ENCODE results near the gene LPCAT3.

Gene LPCAT3

DNA sequence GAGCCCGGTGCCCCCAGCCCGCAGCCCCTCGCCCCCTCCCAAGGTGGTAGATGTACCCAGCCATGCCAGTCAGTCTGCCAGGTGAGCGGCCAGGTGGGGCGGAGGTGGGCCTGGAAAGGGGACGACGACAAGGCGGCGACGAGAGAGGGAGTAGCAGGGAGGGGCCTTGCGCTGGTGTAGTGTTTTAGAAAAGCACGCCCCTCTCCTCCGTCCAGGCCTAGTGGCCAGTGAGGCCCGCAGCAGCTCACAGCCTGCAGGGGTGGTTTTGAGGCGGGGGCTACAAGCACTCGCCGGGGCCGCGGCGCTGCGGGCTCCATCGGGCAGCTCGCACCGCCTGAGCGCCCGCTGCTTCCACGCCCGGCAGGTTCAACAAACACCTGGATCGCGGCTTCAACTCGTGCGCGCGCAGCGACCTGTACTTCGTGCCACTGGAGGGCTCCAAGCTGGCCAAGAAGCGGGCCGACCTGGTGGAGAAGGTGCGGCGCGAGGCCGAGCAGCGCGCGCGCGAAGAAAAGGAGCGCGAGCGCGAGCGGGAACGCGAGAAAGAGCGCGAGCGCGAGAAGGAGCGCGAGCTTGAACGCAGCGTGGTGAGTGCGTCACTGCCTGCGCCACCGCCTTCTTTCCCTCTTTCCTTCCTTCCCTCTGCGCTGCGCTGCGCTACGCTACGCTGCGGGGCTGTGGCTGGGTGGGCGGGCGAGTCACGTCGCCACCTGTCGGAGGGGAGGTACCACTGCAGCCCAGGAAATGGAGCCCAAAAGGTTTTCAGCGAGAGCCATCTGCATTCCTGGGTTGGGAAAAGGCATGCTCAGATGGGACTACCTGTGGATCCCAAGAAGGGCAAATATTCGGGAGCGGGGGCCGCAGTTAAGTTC, 80.6 kb downstream of the LPCAT3 start:
- DNase-seq (ENCODE audit: low read depth in 2 of 2) = peak; percentile 87 to 90

- no peak for DNase-seq (ENCODE audit: low read depth in 2 of 2)
Measured at GRCh38 chr12:6936636-6937480, 81.4 kb downstream of the LPCAT3 start.

GRCh38 chr12:6936194-6936635, 82.1 kb downstream of the LPCAT3 start:
- no peak for DNase-seq (ENCODE audit: low read depth in 2 of 2)

GRCh38 chr12:6935371-6936193, 82.7 kb downstream of the LPCAT3 start:
- DNase-seq (ENCODE audit: low read depth in 2 of 2) = no peak

DNA sequence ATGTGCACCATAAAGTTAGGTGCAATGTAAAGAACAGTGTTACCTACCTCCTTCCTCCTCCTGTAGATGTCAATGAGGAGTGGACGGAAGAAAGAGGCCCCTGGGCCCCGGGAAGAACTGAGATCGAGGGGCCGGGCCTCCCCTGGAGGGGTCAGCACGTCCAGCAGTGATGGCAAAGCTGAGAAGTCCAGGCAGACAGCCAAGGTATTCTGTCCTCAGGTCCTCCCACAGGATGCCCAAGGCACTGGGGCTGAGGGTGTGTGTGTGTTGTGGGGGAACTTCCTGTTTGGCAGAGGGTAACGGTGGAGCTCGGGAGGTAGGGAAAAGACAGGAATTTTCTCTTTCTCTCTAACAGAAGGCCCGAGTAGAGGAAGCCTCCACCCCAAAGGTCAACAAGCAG, 84.2 kb downstream of the LPCAT3 start:
- DNase-seq (ENCODE audit: low read depth in 2 of 2) = no peak

- DNase-seq (ENCODE audit: low read depth in 2 of 2) = no peak
Measured at GRCh38 chr12:6932766-6933165, 85.5 kb downstream of the LPCAT3 start.

- DNase-seq (ENCODE audit: low read depth in 2 of 2) = no peak
Measured at GRCh38 chr12:6929466-6930452, 88.5 kb downstream of the LPCAT3 start.

- no peak for DNase-seq (ENCODE audit: low read depth in 2 of 2)
Measured at GRCh38 chr12:6928703-6929407, 89.4 kb downstream of the LPCAT3 start.

- no peak for DNase-seq (ENCODE audit: low read depth in 2 of 2)
Measured at GRCh38 chr12:6928022-6928702, 90.1 kb downstream of the LPCAT3 start.

DNA sequence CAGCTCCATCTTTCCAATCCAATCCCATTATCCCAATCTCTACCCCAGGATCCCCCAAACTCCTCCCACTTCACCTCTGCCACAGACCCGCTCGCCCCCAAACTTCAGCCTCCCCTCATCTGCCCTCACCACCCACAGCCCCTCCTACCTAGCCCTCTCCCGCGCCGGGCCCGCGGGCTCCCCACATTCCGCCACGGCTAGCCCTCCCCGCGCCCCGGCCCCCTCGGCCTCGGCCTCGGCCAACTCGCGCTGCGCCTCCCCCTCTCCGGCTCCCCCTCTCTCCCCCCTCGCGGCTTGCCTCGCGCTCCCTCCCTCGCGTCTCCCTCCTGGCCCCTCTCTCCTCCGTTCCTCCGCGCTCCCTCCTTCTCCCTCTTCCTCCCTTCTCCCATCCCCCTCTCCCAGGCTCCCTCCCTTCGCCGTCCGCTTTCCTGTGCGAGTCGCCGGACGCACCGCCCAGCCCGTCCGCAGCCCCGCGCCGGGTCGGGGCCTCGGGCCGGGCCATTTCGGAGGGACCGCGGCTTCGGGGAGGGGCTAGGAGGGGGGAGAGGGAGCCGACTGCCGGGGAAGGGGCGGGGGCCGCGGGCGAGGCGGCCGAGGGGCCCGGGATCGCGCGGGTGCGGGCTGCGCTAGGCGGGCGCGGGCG, 90.8 kb downstream of the LPCAT3 start, which contains the start of gene ATN1:
ATN1 (plus strand) TSS at position 581 of the 643 bp plus-strand sequence. CDS start 6,043 bp downstream, outside the sequence.
- DNase-seq (ENCODE audit: low read depth in 2 of 2) = no peak
